Cardiac muscle cell (in vitro differentiated cells and primary cell): ENCODE results near the gene GRK5. TPM values are rescaled to one million over a fixed set of nuclear protein-coding genes. Genes with fewer than 3 reads are reported as not detected.

Experiments
- DNase-seq, 2 donors: peaks; one replicate each; pipeline versions ENCODE4 v3.0.0 to v3.0.0-alpha.2; 2010 to 2017; ENCODE audit warnings: low read depth in 1 of 2, low spot score in 1 of 2
- H3K27ac ChIP-seq: fragments of 200-600 bp; sonication (generic); 2 replicates; pipeline ENCODE4 v1.5.1; 2016
- H3K27me3 ChIP-seq: fragments of 200-600 bp; sonication (generic); 2 replicates; pipeline ENCODE4 v1.6.0; 2016; ENCODE audit warnings: control low read depth
- H3K36me3 ChIP-seq: fragments of 200-600 bp; sonication (generic); 2 replicates; pipeline ENCODE4 v1.5.1; 2016; ENCODE audit warnings: control low read depth
- H3K4me1 ChIP-seq: fragments of 200-600 bp; sonication (generic); 2 replicates; pipeline ENCODE4 v1.8.1; 2017; ENCODE audit warnings: low read depth, mild to moderate bottlenecking, mixed run types
- H3K4me3 ChIP-seq: fragments of 200-600 bp; sonication (generic); 2 replicates; pipeline ENCODE4 v1.5.1; 2016; ENCODE audit warnings: mild to moderate bottlenecking
- H3K9me3 ChIP-seq: fragments of 200-600 bp; sonication (generic); 2 replicates; pipeline ENCODE4 v1.5.1; 2017; ENCODE audit warnings: low read depth, mild to moderate bottlenecking, control low read depth
- CTCF ChIP-seq: IDR thresholded peaks from 2 replicates; pipeline ENCODE4 v1.5.1; 2012; ENCODE audit warnings: low read depth, mild to moderate bottlenecking, low read length
- polyA plus RNA-seq: library from polyadenylated mRNA; unstranded; fragments of >200 nt; fragmentation: Nextera tagmentation; extraction: Ambion mirVana; gene quantifications from 2 replicates; pipeline ENCODE4 v1.2.1, GENCODE V29; 2016
- total RNA-seq: library from RNA; depleted of rRNA; stranded (reverse); fragments of >200 nt; gene quantifications from 2 replicates; pipeline ENCODE4 v1.2.3, GENCODE V29; 2016

The GRK5 gene
- total and polyA plus RNA-seq, 2 experiments from 2014 or later: 3.5 to 18.3 TPM

DNA sequence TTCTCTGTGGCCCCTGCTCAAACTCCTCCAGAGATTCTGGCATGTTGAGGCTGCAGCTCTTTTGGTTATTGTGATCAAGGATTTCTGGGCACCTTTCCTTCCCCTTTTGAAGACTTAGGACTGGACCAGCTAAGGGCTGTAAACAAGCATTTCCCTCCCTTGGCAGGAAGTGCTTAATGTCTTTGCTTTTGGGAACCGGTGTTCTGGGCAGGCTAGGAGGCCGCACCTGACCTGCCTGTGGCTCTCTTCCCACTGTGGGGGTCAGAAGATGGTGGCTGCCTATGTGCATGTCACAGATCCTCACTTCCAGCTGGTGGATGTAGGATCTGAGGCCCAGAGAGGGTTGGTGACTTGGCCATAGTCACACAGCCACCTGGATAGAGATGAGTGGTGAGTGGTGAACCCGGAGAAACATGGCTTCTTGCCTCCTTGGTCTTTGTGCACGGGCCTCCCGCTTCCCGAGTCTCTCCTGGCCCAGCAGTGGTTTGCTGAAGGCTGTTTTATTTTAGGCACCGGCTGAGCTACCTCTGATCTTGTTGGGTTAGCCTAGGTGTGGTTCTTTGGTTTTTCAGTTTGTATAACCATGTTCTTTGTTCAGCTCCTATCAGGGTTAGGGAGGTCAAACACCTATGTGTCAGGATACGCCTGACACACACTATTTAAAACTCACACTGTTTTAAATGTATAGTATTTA is 82.0 kb downstream of the GRK5 start:
- Histone ChIP-seq H3K27ac (no peak overlapping the region), H3K36me3 (no peaks in the 10 kb centered on the region), H3K9me3 (no peaks in the 10 kb centered on the region), H3K4me1 (peaks cover 15% of the 10 kb centered on the region), H3K27me3 (no peaks in the 10 kb centered on the region), H3K4me3 (no peak overlapping the region)
- TF ChIP-seq CTCF: no peak
- no peak for DNase-seq

- DNase-seq: no peak
- no peaks in the 10 kb centered on the region for H3K9me3 ChIP-seq
- no peak for TF ChIP-seq CTCF
These were observed 83.1 kb downstream of the GRK5 start for GRCh38 chr10:119290301-119291048.

DNA sequence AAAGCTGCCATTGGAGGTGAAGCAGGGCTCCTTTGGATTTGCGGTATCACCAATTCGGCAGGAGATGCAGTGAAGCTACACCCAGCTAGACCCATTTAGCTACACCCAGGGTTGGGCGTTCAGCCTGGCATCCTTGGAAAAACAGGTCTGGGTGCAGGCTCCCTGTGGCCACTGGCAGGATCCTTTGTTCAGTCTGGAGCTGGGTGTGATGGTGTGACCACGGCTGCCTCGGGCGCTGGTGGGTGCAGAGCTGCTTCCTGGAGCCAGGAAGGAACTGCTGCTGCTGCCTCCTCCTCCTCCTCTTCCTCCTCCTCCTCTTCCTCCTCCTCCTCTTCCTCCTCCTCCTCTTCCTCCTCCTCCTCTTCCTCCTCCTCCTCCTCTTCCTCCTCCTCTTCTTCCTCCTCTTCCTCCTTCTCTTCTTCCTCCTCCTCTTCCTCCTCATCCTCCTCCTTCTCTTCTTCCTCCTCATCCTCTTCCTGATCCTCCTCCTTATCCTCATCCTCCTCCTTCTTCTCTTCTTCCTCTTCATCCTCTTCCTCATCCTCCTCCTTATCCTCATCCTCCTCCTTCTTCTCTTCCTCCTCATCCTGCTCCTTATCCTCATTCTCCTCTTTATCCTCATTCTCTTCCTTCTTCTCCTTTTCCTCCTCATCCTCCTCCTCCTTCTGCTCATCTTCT is 84.0 kb downstream of the GRK5 start:
- Histone ChIP-seq H3K27me3 (no peaks in the 10 kb centered on the region), H3K36me3 (no peaks in the 10 kb centered on the region), H3K9me3 (no peaks in the 10 kb centered on the region), H3K4me1 (peaks cover 15% of the 10 kb centered on the region), H3K27ac (no peak overlapping the region), H3K4me3 (no peak overlapping the region)
- no peak for DNase-seq
- no peak for TF ChIP-seq CTCF

More at GRCh38 chr10:119290301-119291048, 83.1 kb downstream of the GRK5 start:
- Histone ChIP-seq H3K4me1 (peaks cover 15% of the 10 kb centered on the region), H3K4me3 (no peak overlapping the region), H3K36me3 (no peaks in the 10 kb centered on the region), H3K27ac (no peak overlapping the region), H3K27me3 (no peaks in the 10 kb centered on the region)

- Histone ChIP-seq H3K9me3 (no peaks in the 10 kb centered on the region), H3K27ac (no peak overlapping the region), H3K4me3 (no peak overlapping the region), H3K4me1 (peaks cover 15% of the 10 kb centered on the region), H3K36me3 (no peaks in the 10 kb centered on the region), H3K27me3 (no peaks in the 10 kb centered on the region)
- no peak for TF ChIP-seq CTCF
- DNase-seq: no peak
These were observed 85.8 kb downstream of the GRK5 start for GRCh38 chr10:119292968-119293760.

GRCh38 chr10:119296703-119297102 is 89.3 kb downstream of the GRK5 start:
- Histone ChIP-seq H3K4me1 (peaks cover 17% of the 10 kb centered on the region), H3K27me3 (no peaks in the 10 kb centered on the region), H3K4me3 (no peak overlapping the region), H3K9me3 (no peaks in the 10 kb centered on the region), H3K36me3 (no peaks in the 10 kb centered on the region), H3K27ac (no peak overlapping the region)
- TF ChIP-seq CTCF: no peak
- DNase-seq: no peak
